SKM-1 treated with dmso at 0.1 percent for 144 hours (cell line): ENCODE results near the gene VGLL4.
A peak's percentile ranks its signal among the peaks of the same experiment; 100 is the strongest.
"Not testable (repeated sequence)": the region's sequence is repeated elsewhere in the genome, so short reads cannot be mapped to it uniquely, and the experiment has no call there.

ENCODE experiments used
- DNase-seq: peaks from one replicate; lab custom pipeline; 2025; ENCODE audit not compliant: unreplicated experiment; lab: John Stamatoyannopoulos, UW

VGLL4 gene

DNA sequence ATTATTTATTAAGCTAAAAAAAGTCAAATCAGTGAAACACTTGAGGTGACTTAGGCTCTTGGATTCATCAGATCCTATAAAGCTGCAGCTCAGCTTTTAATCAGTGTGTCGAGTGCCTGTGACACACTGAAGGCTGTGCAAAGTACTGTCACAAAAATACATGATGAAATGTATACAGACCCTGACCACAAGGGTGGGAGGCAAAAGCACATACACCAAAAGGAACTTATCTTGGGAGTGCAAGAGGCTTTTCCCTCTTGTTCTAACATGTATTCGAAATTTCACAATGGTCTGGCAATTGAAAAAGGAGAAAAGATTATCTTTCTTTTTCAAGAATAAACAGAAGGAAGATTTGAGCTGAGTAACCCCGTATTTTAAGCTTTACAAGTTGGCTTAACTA, 35.9 kb downstream of the VGLL4 start:
- DNase-seq: peak; percentile 56

DNA sequence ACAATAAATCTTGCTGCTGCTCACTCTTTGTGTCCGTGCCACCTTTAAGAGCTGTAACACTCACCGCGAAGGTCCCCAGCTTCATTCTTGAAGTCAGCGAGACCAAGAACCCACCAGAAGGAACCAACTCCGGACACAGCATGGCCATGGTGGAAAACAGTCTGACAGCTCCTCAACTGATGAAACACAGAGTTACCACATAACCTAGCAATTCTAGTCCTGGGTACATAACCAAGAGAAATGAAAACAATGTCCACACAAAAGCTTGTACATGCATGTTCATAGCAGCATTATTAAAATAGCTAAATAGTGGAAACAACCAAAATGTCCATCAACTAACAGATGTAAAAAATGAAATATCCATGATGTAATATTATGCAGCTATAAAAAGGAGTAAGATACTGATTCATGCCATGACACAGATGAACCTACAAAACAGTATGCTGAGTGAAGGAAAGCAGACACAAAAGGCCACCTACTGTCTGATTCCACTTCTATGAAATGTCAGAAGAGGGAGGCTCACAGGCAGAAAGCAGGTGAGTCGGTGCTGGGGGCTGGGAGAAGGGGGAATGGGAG, 36.8 kb downstream of the VGLL4 start:
- DNase-seq: no peak

DNA sequence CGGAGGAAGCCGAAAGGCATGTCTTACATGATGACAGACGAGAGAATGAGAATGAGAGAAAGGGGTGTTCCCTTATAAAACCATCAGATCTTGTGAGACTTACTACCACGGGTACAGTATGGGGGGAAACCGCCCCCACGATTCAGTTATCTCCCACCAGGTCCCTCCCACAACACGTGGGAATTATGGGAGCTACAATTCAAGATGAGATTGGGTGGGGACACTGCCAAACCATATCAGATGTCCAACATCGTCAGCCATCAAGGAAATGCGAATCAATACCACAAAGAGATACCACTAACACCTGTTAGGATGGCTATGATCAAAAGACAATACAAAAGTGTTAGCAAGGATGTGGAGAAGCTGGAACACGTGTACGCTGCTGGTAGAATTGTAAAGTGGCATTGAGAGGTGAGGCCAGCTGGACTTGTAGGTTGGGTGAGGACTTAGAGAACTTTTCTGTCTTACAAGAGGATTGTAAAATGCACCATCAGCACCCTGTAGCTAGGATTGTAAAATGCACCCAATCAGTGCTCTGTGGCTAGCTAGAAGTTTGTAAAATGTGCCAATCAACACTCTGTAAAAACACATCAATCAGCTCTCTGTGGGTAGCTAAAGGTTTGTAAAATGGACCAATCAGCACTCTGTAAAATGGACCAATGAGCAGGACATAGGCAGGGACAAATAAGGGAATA, 37.5 kb downstream of the VGLL4 start:
- no peak for DNase-seq

DNA sequence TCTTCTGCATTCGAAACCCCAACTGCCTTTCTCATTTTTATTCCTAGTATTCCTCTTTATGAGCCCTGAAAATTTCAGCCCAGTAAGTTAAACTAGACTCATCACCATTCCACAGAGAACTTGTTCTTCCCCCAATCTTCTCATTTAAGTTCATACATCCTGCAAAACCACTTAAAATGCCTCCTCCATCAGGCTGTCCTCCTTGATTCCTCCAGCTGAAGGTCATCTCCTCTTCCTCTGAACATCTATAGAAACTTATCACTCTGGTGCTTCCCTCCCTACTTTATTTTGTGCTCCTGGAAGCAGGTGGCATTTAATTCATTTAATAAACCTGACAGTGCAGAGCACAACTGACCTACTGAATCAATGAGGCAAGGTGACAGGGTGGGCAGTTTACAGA, 38.3 kb downstream of the VGLL4 start:
- no peak for DNase-seq

DNA sequence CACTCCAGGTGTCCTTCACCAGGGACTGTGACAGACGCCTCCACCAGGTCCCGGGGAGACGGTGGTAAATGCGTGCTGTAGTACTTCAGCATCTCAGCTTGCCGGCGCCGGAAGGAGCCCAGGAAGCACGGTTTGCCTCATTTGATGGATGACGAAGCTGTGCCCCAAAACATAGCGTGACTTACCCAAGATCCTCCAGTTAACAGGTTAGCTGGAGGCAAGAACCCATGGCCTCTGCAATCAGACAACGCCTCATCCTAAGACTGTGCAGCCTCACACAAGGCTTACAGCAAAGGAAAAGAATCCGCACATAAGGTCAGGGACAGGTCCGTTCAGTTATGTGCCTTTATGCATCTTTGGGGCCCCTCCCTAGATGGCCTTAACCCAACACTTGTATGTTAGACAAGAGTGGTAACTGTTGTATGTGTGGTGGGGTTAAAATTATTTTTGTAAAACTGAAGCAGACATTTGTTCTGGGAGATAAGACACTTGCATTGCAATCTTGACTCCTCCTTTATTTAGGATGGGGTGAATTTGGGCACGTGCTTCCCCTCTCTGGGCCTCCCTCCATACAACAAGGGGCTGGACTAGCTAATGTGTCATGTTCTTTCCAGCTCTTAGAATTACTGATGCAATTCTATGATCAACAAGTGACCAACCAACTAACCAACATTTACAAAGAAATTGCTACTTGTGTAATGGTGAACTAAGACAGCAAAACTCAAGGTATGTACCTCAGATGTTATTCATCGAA, 39.4 kb downstream of the VGLL4 start:
- no peak for DNase-seq

DNA sequence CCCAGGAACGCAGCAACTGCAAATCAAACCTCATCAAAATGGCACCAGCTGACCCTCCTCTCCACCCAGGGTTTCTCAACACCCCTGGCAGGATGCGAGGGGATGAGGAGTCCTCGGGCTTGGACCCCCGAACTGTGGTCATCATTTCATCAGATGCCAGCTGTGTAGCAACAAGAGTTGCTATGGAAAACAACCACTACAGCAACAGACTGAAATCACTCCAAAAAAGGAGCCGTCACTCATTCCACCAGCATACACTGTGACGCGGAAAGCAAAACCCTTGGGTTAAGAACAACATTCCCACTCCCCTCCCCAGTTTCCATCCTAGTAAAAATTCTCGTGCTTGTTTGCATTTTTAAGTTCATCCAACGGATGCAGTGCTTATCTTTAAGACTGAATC, 40.1 kb downstream of the VGLL4 start:
- no peak for DNase-seq

DNA sequence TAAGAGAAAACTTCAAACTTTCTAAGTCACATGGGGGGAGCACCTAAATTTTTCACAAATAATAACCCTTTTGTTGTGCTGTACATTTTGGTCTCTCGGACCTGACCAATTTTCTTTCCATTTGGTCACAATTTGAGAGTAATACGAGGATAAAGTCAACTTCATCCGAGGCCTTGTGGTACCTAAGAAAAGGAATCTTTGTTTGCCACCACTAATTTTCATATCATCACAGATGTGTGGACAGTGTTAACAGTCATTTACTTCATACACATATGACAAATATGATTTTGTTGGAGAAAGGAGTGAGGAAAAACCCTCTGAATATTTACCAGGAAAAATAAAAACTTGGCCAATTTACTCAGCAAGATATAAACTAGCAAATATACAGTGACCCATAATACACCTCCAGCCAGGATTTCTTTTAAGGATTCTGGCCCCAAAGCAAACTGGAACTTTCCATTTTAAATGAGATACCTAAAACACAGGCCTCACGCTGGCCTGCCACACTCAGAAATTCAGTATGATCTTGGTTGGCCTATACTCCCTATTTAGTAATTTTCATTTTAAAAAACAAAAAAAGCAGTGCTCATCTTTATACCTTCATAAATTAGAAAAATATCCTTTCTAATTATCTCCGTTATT, 40.7 kb downstream of the VGLL4 start:
- no peak for DNase-seq

DNA sequence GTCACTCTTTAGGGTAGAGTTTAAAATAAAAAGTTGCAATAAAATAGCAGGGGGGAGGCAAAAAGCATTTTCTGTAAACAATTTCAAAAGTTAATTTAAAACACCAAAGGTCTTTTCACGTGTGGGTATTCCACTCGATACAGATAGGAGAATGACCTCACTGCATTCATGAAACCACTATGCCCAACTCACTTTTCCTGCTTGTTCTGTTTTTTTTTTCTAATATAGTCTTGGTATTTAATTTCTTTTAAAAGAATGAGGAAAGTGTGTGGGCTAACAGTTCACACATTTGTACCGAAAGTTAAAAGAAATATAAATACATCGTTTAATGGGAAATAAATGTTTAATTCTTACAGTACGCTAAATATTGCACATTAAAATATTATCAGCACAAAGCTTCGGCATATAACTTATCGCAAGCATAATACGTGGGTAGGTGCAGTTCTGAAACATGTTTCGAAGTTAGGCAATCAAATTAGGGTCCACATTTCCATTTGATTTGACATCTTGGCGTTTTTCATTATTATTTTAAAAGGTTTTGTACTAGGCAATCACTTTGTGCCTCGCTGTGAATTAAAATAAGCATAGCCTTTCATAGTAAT, 41.4 kb downstream of the VGLL4 start:
- DNase-seq: no peak

DNA sequence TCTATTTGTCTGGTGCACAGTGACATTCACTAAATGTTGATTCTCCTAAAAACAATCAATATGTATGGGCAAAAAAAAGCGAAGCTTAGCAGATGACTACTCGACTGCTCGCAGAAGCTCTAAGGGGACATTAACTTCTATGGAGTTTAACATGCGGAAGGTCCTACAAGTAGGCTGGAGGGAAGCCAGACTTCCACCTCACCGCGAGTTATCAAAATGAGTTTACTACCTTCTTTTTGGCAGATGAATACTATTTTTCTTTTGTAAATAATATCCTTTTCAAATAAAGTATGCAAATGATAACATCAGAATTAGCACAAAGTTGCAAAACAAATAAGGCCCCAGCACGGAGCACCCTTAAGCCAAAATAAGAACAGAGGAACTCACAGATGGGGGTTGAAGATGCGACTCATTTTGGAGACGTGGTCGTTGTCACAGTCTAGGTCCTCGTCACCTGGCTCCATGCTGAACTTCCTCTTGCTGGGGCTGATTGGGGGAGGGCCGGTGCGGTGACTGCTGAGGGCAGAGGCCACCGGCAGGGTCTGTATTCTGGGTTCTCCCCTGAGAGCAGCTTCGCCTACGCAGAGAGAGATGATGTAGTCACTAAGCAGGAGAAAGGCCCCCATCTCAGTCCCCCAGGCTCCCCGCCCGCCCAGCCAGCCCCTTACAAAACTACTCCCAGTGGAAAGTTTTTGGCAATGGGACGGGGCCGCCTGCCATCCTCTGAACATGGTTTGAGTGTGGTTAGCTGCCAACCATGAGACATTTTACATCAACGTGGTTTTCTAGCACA, 42.1 kb downstream of the VGLL4 start:
- no peak for DNase-seq

DNA sequence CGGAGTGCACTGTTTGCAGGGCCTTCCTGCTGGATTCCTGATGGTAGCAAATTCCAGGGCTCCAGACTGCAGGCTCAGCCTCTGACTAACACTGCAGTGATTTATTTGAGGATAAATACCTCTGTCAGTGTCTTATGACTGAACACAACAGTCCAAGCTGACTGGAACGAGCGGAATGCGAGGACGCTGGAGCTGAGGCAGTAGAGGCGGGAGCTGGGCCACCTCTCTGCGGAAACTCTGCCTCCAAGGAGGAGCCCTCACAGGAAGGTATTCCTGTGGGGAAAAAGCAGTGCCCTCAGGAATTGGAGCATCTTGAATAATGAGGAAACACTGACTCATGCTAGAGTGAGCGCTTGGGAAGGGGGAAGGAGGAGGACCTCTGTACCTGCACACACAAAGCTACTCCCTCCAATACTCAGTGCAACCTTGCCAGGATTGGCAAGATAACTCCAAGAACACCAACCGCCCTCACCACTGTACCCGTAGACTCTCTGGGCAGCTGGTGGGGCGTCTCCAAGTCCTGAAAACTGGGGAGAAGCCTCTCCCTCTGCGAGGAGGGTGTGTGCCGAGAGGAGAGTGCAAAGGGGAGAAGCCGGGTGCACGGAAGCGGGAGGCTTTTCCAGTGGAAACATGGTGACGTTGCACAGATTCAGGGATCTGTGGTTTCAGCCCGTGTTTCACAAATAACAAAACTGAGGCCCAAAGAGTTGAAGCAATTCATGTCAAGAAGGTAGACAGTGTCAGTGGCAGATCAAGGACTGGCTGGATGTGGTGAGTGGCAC, 43.0 kb downstream of the VGLL4 start:
- no peak for DNase-seq

DNA sequence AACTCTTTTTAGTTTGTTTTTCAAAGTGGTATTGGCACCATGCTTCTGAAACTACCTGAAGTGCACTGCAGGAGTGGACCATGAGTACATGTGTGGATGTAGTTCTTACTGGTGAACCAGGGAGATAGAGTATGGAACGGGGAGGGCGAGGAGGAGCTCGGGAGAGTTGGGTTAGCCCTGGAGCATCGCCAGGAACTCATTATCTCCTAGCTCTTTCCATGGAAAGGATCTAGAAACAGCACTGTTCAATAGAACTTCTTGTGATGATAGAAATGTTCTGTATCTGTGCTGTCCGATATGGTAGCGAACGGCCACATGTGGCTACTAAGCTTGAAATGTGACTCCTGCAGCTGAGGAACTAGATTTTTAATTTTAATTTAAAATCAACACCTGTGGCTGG, 47.3 kb downstream of the VGLL4 start:
- DNase-seq: no peak

DNA sequence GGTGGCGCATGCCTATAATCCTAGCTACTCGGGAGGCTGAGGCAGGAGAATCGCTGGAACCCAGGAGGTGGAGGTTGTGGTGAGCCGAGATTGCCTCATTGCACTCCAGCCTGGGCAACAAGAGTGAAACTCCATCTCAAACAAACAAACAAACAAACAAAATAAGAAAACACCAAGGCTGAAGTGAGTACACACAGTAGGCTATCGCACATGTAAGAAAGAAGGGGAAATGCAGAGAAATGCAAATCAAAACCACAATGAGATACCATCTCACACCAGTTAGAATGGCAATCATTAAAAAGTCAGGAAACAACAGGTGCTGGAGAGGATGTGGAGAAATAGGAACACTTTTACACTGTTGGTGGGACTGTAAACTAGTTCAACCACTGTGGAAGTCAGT, 48.7 kb downstream of the VGLL4 start:
- not testable (repeated sequence) for DNase-seq

DNA sequence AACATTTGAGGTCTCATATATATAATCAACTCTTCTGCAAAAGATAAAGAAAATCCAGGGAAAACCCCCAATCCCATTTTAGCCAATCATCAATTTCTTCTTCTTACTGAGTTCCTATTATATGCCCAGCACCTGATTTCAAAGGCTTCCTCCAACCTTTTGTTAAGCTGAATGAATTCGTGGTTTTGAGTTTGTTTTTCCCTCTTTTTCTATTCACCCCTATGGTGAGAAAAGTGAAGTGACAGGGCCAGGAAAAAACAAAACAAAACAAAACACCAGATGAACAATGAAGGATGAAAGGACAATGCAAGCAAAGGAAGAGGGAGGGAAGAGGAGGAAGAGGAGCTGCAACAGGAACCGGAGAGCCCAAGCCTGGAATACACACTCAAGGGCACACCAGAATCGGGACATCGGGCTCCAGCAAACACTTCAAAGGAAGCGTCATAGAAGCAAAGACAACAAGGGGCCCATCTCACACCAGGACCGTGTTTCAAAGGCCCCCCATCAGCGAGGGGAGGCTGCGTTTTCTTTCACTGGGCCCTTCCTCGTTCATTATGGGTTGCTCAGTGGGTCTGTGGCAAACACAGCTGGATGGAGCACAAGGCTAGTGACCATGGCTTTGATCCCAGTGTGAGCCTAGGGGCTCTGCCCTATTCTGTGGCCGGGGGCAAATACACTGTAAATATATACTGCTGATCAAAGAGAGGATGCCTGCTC, 50.2 kb downstream of the VGLL4 start:
- DNase-seq: no peak

DNA sequence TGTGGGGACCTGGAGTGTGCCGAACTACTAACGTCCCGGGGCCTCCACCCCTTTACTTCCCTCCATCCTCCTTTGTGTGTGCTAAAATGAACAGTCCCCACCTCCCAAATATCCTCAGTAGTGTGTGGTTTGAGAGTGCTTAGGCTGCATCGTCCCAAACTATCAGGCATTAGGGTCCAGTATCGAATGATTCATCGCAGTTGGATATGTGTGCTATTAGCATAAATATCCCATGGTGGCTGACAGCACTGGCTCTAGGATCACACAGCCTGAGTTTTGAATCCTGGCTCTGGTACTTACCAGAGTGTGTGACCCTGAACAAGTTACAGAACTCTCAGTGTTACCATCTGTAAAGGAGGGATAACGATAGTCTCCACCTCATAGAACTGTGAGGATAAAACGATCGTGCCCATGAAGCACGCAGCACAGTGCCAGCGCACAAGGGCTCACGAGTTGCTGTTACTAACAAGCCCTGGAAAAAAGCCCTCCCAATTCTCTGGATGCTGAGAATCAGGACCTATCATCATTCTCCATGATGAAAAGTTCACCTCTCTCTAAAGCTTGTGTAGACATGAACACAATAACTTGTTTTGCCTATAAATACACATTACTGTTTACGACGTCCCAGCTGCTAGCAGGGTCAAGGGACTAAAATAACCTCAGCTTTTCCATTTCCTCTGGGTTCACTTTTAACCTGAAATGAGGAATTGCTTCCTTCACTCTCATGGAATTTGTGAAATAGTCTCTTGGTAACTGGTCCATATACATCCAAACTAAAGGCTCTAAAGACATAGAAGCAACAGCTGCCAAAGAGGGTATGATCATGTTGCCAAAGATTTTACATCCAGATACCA, 51.0 kb downstream of the VGLL4 start:
- DNase-seq: no peak

DNA sequence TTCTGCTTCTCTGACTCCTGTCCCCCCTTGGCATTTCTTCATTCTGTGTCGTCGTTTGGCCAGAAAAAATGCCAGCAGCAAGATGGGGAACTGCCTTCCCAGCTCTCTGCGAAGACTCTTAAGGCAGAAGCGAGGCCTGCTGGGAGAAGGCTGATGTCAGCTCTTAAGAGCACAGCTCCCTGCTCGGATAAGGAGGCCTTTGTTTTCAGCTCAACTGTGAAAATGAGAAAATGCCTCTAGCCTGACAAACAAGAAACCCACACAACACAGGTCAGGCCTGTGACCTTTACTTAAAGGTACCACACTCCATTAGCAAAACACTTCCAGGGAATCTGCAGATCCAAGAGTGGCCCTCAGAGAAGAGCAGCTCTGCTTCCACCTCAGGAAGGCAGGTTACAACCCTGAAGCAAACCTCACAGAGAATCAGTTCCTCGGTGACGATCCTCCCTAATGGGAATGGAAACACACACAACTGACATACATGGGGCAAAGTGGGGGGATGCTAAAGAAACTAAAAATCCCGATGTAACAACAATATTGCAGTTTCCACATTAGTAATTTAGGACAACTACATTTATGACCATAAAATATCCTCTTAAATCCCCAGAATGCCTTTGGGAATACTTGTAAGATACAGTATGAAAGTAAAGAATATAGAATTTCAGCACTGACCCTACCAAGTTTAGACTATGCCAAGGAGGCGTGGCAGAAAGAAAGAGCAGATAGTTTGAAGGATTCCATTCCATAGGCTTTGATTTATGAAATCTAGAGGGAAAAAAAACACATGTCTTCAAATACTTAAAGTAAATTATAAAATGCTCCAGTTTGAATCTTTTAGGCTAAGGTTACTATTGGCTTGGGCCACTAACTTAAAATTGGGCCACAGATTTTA, 52.1 kb downstream of the VGLL4 start:
- DNase-seq: no peak

DNA sequence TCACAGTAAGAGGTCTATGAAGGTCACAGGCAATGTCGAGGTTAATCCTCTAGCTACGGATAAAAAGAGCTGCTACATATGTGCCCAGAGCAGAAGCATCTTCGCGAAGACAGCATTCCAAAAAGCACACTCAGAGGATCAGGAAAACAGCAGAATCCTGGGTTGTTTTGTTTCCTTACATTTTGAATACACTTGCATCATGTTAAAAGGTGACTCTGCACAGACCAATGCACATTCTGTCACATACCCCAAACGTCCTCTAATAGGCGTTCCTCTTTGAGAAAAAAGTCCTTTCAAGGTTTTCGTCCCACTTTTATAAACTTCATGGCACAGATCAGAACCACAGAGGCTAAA, 52.7 kb downstream of the VGLL4 start:
- DNase-seq: no peak

DNA sequence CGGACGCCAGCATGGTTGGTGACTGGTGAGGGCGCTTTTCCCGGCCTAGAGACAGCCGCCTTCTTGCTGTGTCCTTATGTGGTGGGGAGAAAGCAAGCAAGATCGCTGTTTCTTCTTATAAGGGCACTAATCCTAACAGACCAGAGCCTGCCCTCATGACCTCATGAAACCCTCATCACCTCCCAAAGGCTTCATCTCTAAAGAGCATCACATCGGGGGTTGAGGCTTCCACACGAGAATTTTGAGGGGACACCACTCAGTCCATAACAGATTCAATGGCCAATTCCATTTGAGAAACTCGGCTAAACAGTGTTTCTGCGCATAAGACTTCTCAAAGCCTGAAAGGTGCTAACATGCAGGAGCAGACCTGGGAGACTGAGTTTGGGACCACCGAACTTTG, 54.0 kb downstream of the VGLL4 start:
- DNase-seq: no peak

DNA sequence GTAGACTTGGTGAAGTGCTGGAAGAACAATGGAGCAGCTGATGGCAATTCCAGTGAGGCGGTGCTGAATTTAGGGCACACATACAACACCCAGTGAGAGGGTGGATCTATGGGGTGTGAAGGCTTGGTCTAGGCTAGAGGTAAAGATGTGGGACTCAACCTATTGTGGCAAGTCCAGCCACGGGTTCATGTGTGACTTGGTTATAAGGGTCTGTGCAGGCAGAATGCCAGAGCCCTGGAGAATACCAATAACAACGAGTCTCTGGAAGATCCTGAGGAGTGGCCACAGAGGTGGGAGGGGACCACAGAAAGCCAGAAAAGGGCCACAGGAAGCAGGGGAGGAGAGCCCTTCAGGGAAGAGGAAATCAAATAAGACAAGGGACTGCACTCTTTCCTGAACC, 55.0 kb downstream of the VGLL4 start:
- no peak for DNase-seq
